ENCODE data around the gene GH1. TPM values are rescaled to one million over a fixed set of nuclear protein-coding genes. Genes with fewer than 3 reads are reported as not detected.

Gene GH1
- total and polyA plus RNA-seq, 2 of the 13 experiments (the other 11 are each of a cell fraction or from before 2014, with no cell fraction given): not detected

DNA sequence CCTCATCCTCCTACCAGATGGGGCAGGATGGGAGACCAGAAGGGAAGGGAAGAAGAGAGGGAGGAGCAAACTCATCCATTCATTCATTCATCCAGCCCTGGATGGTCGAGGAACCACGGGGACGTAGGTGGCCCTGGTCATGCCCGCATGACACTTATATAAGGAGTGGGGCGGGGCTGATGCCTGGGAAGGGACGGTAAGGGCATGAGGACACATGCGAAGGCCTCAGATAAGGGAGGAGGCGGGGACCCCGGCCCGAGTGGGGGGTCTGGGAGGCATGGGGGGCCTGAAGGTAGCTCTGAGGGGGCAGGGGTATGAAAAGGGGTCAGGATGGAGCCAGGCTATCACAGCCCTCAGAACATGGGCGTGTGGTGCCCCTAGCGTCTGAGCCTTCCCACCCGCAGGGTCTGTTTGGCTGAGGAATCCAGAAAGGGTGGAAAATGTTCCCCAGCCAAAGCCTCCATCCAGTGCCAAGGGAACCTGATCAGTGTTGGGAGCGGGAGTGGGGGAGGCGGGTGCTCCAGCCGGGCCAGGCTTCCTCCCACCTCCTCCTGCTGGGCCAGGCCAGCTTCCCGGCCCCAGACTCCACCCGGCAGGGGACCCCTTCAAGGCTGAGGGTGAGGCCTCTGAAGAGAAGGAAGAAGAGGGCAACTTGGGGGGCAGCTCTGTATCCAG lies 31.1 kb upstream of the GH1 start (continued):
- TF ChIP-seq, protein P1, sequence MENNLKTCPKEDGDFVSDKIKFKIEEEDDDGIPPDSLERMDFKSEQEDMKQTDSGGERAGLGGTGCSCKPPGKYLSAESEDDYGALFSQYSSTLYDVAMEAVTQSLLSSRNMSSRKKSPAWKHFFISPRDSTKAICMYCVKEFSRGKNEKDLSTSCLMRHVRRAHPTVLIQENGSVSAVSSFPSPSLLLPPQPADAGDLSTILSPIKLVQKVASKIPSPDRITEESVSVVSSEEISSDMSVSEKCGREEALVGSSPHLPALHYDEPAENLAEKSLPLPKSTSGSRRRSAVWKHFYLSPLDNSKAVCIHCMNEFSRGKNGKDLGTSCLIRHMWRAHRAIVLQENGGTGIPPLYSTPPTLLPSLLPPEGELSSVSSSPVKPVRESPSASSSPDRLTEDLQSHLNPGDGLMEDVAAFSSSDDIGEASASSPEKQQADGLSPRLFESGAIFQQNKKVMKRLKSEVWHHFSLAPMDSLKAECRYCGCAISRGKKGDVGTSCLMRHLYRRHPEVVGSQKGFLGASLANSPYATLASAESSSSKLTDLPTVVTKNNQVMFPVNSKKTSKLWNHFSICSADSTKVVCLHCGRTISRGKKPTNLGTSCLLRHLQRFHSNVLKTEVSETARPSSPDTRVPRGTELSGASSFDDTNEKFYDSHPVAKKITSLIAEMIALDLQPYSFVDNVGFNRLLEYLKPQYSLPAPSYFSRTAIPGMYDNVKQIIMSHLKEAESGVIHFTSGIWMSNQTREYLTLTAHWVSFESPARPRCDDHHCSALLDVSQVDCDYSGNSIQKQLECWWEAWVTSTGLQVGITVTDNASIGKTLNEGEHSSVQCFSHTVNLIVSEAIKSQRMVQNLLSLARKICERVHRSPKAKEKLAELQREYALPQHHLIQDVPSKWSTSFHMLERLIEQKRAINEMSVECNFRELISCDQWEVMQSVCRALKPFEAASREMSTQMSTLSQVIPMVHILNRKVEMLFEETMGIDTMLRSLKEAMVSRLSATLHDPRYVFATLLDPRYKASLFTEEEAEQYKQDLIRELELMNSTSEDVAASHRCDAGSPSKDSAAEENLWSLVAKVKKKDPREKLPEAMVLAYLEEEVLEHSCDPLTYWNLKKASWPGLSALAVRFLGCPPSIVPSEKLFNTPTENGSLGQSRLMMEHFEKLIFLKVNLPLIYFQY (CRISPR knock-in tag; IDR thresholded peaks at IDR 0.05; ENCODE audit: borderline replicate concordance): no peak

- 20% methylated on average over 3 of the region's 9 CpGs for WGBS (ENCODE audit: low lambda C conversion rate)
- Histone ChIP-seq H3K27ac (ENCODE audit: extremely low read length, insufficient read depth, low read length) (no peak overlapping the region), H4K20me1 (ENCODE audit: insufficient read depth, low read length) (no peaks in the 10 kb centered on the region), H3K4me1 (ENCODE audit: insufficient read depth, low read length) (peaks cover 26% of the 10 kb centered on the region), H3K36me3 (replicated peaks in 1 of 2; ENCODE audit: control insufficient read depth in 1 of 2, insufficient read depth in 2 of 2, low read length in 2 of 2) (no peaks in the 10 kb centered on the region), H2AFZ (ENCODE audit: low read length) (no peak overlapping the region), H3K27me3 (ENCODE audit: control insufficient read depth in 1 of 2, insufficient read depth in 2 of 2, low read length in 2 of 2) (peaks cover 24 to 52% of the 10 kb centered on the region in 2 experiments; a peak in 4 of 5 replicates), H3K9ac (ENCODE audit: insufficient read depth, low read depth, low read length) (no peak overlapping the region), H3K4me2 (ENCODE audit: low read depth, low read length) (no peak overlapping the region), H3K4me3 (replicated peaks in 1 of 3; ENCODE audit: insufficient read depth in 1 of 3, low read depth in 2 of 3, low read length in 3 of 3) (no peak overlapping the region), H3K9me3 (ENCODE audit: low read length) (no peaks in the 10 kb centered on the region), H3K79me2 (ENCODE audit: insufficient read depth, low read length) (no peaks in the 10 kb centered on the region)
- in situ Hi-C loops (cut with HindIII; ENCODE audit: extremely low pct_ligation_motif_present, low pct_unique_long_range_greater_than_20kb): loop anchor here (5.0 kb wide), 1 partner anchor 36 kb away; the partner anchor contains the start of gene CSHL1
- intact Hi-C loops (cut with micrococcal nuclease; ENCODE audit: unreplicated experiment): no loop called here
- TF ChIP-seq CBX5 (CRISPR knock-in tag; IDR thresholded peaks at IDR 0.05; ENCODE audit: borderline replicate concordance): no peak
- no peak for TF ChIP-seq ZNF567 (CRISPR knock-in tag; IDR thresholded peaks at IDR 0.05; ENCODE audit: borderline replicate concordance)
- no peak for TF ChIP-seq NR2C2 (CRISPR knock-in tag; IDR thresholded peaks at IDR 0.05; ENCODE audit: borderline replicate concordance)
- no peak for TF ChIP-seq ARID4A (CRISPR knock-in tag; IDR thresholded peaks at IDR 0.05; ENCODE audit: borderline replicate concordance)
- no peak for TF ChIP-seq PHF21A (CRISPR knock-in tag; IDR thresholded peaks at IDR 0.05)
- BruUV-seq (replicated peaks): no TSS peak
- CTCF ChIA-PET (ENCODE audit: low intra/inter-chr PET ratio, low total read pairs): interaction anchor here (3.4 kb wide), 1 partner anchor 29 kb away, joined by 25 read pairs; the partner anchor contains the start of gene GH1
- POLR2A ChIA-PET: no interaction called here
- DNase-seq (ENCODE audit: low spot score) (no peak), FAIRE-seq (no peak), ATAC-seq (no peak)
Observed at GRCh38 chr17:63948521-63948920, 29.9 kb upstream of the GH1 start.

All from HepG2 (cell line).